Hypothalamus (tissue), 51 donors: ENCODE measurements around the gene HS6ST2.

ENCODE experiments used
- DNase-seq, 51 donors: peaks; one replicate each; lab custom pipeline; 2025; lab: John Stamatoyannopoulos, UW

Gene HS6ST2

GRCh38 chrX:132809581-132809980 lies 148.8 kb downstream of the HS6ST2 start:
- DNase-seq: no peak

GRCh38 chrX:132807411-132808030 lies 150.9 kb downstream of the HS6ST2 start:
- DNase-seq: no peak

- no peak for DNase-seq
Observed at GRCh38 chrX:132802033-132802432, 156.4 kb downstream of the HS6ST2 start.

GRCh38 chrX:132795181-132795580 lies 163.2 kb downstream of the HS6ST2 start:
- no peak for DNase-seq

GRCh38 chrX:132791714-132792113 lies 166.7 kb downstream of the HS6ST2 start:
- DNase-seq: no peak

GRCh38 chrX:132790329-132790728 lies 168.1 kb downstream of the HS6ST2 start:
- DNase-seq: no peak

- no peak for DNase-seq
Observed at GRCh38 chrX:132786217-132786616, 172.2 kb downstream of the HS6ST2 start.

GRCh38 chrX:132778917-132779316 lies 179.5 kb downstream of the HS6ST2 start:
- DNase-seq: no peak

GRCh38 chrX:132776486-132777210 lies 181.8 kb downstream of the HS6ST2 start:
- no peak for DNase-seq

- DNase-seq: no peak
Observed at GRCh38 chrX:132775263-132775823, 183.1 kb downstream of the HS6ST2 start.

- no peak for DNase-seq
Observed at GRCh38 chrX:132774010-132774714, 184.3 kb downstream of the HS6ST2 start.

GRCh38 chrX:132769609-132770008 lies 188.8 kb downstream of the HS6ST2 start:
- no peak for DNase-seq

GRCh38 chrX:132766452-132766851 lies 192.0 kb downstream of the HS6ST2 start:
- no peak for DNase-seq

GRCh38 chrX:132763528-132763927 lies 194.9 kb downstream of the HS6ST2 start:
- DNase-seq: no peak

GRCh38 chrX:132758759-132759158 lies 199.7 kb downstream of the HS6ST2 start:
- no peak for DNase-seq

- DNase-seq: no peak
Observed at GRCh38 chrX:132757066-132757623, 201.3 kb downstream of the HS6ST2 start.

GRCh38 chrX:132756439-132756838 lies 202.0 kb downstream of the HS6ST2 start:
- DNase-seq: no peak

- DNase-seq: no peak
Observed at GRCh38 chrX:132751063-132751690, 207.3 kb downstream of the HS6ST2 start.

- DNase-seq: no peak
Observed at GRCh38 chrX:132750331-132751062, 207.9 kb downstream of the HS6ST2 start.

GRCh38 chrX:132749406-132749805 lies 209.0 kb downstream of the HS6ST2 start:
- no peak for DNase-seq
